GM13976 (cell line): Measurements from ENCODE around the gene ZNF746.
A peak's percentile ranks its signal among the peaks of the same experiment; 100 is the strongest.

Experiments used
- DNase-seq: peaks from one replicate; pipeline ENCODE4 v3.0.0; 2012; ENCODE audit warnings: low spot score
- in situ Hi-C: fragments of 300-500 bp; cut with MboI; formaldehyde crosslinking; loops from one replicate; pipeline ENCODE4 v1.12.0; 2022; ENCODE audit warnings: low sequenced_read_pairs, mixed read lengths, inconsistent platforms; ENCODE audit not compliant: unreplicated experiment
- TF ChIP-seq, protein P1 (sequence below): IDR thresholded peaks from 2 replicates; pipeline ENCODE4 v1.5.1; 2012; ENCODE audit warnings: borderline replicate concordance, mild to moderate bottlenecking; ENCODE audit not compliant: insufficient read depth; ENCODE audit errors: extremely low read depth, missing control alignments, control extremely low read depth

ZNF746 gene

GRCh38 chr7:149459540-149460452 lies 37.8 kb downstream of the ZNF746 start:
- peak; percentile 77 for DNase-seq
- TF ChIP-seq, protein P1, sequence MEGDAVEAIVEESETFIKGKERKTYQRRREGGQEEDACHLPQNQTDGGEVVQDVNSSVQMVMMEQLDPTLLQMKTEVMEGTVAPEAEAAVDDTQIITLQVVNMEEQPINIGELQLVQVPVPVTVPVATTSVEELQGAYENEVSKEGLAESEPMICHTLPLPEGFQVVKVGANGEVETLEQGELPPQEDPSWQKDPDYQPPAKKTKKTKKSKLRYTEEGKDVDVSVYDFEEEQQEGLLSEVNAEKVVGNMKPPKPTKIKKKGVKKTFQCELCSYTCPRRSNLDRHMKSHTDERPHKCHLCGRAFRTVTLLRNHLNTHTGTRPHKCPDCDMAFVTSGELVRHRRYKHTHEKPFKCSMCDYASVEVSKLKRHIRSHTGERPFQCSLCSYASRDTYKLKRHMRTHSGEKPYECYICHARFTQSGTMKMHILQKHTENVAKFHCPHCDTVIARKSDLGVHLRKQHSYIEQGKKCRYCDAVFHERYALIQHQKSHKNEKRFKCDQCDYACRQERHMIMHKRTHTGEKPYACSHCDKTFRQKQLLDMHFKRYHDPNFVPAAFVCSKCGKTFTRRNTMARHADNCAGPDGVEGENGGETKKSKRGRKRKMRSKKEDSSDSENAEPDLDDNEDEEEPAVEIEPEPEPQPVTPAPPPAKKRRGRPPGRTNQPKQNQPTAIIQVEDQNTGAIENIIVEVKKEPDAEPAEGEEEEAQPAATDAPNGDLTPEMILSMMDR, result no peak
- in situ Hi-C loops, result no loop called here

- TF ChIP-seq, protein P1, result no peak
- in situ Hi-C loops, result no loop called here
- DNase-seq, result no peak
Measured at GRCh38 chr7:149459201-149459539, 38.4 kb downstream of the ZNF746 start.

DNA sequence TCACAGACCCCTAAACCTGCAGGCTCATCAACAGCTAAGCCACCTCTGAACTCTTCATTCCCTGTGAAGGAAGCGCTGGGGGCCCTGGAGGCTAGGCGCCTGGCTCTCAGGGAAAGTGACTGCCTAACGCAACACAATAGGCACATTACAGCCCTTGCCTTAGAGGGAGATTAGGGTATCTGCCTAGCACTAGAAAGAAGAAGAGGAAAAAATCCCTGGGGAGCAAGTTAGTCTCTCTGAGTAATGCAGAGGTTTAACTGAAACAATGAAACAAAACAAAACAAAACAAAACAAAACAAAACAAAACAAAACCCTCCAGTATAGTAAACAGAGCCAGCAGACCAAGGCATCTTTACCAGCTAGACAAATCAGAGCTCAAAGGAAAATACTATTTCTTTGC lies 39.4 kb downstream of the ZNF746 start:
- TF ChIP-seq, protein P1, result no peak
- in situ Hi-C loops, result no loop called here
- no peak for DNase-seq

DNA sequence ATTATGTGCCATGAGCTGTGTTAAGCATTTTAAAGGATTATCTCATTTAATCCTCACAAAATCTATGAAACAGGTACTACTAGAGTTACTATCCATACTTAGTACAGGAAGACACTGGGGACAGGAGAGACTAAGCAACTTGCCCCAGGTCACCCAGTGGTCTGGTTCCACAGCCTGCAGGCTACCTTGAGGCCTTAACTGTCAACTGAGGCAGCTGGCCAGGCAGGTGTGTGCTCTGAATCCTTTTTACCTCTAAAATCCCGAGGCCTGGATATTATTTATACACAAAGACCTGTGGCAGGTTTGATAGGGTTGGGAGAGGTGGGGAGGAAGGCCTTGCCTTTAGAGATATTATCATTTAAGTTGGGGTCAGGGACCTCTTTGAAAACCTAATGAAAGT lies 39.8 kb downstream of the ZNF746 start:
- no peak for DNase-seq
- in situ Hi-C loops, result no loop called here
- TF ChIP-seq, protein P1, result no peak

- TF ChIP-seq, protein P1, result no peak
- in situ Hi-C loops, result no loop called here
- no peak for DNase-seq
Measured at GRCh38 chr7:149456506-149457421, 40.8 kb downstream of the ZNF746 start.

- in situ Hi-C loops, result no loop called here
- no peak for DNase-seq
- TF ChIP-seq, protein P1, result no peak
Measured at GRCh38 chr7:149455175-149455950, 42.2 kb downstream of the ZNF746 start.
